ENCODE data around the gene FOXRED2. TPM values are rescaled to one million over a fixed set of nuclear protein-coding genes. Genes with fewer than 3 reads are reported as not detected.
A peak's percentile ranks its signal among the peaks of the same experiment; 100 is the strongest.

FOXRED2 gene
- total and polyA plus RNA-seq, 2 of the 4 experiments (the other 2 are of a cell fraction) = 1.6 to 4.0 TPM

- peak overlapping the region; percentile 92 for H3K23ac ChIP-seq (ENCODE audit: low read depth, low read length)
- no peaks in the 10 kb centered on the region for H3K9me3 ChIP-seq (ENCODE audit: control insufficient read depth, insufficient read depth, low read length)
- H2BK5ac ChIP-seq (ENCODE audit: low read depth, low read length, poor library complexity, severe bottlenecking) = peak overlapping the region; percentile 99
- H3K9me1 ChIP-seq (ENCODE audit: insufficient read depth, low read length) = peaks cover 39% of the 10 kb centered on the region
- H4K91ac ChIP-seq (ENCODE audit: insufficient read depth, low read depth, low read length) = peak overlapping the region; percentile 100
- intact Hi-C loops (cut with micrococcal nuclease) = loop anchor here (1.0 to 5.0 kb wide), 4 partner anchors 48 to 136 kb away; no protein-coding TSS in a partner anchor
- peaks cover 50% of the 10 kb centered on the region for H3K4me1 ChIP-seq (ENCODE audit: control insufficient read depth, insufficient read depth, low read length)
- peak overlapping the region; percentile 98 for H2BK15ac ChIP-seq (ENCODE audit: low read depth, low read length)
- in situ Hi-C loops (cut with MboI; ENCODE audit: low sequenced_read_pairs) = loop anchor here (5.0 kb wide), 1 partner anchor 83 kb away; no protein-coding TSS in a partner anchor
- peaks cover 11% of the 10 kb centered on the region for H4K20me1 ChIP-seq (ENCODE audit: insufficient read depth, low read length)
- peak; percentile 93 for DNase-seq
- H3K56ac ChIP-seq (ENCODE audit: extremely low read depth, insufficient read depth, low read length) = peak overlapping the region; percentile 93
- H2BK120ac ChIP-seq (ENCODE audit: low read depth, low read length) = peak overlapping the region; percentile 99
- CTCF ChIA-PET = no interaction called here
- TF ChIP-seq CHD1 (IDR thresholded peaks at IDR 0.05; ENCODE audit: low read depth, low read length) (no peak), CEBPB (IDR thresholded peaks at IDR 0.05; ENCODE audit: low read depth, low read length) (peak; percentile 55), BHLHE40 (IDR thresholded peaks at IDR 0.05; ENCODE audit: low read depth, low read length) (peak; percentile 70), FOS (IDR thresholded peaks at IDR 0.05; ENCODE audit: low read depth, low read length) (peak; percentile 77), MXI1 (IDR thresholded peaks at IDR 0.05; ENCODE audit: borderline replicate concordance, low read depth, low read length) (no peak), POLR2A (IDR thresholded peaks at IDR 0.05; ENCODE audit: low read depth, low read length) (peak; percentile 29; the same call in 1 of the 2 replicates), MAZ (IDR thresholded peaks at IDR 0.05; ENCODE audit: borderline replicate concordance, low read depth, low read length) (peak; percentile 71; the same call in 1 of the 2 replicates), MAFK (IDR thresholded peaks at IDR 0.05; ENCODE audit: low read depth, low read length) (0 out of 2 replicates have a peak, but pooled peaks have one; percentile 8), NFE2L2 (IDR thresholded peaks at IDR 0.05; ENCODE audit: low read depth, low read length) (0 out of 2 replicates have a peak, but pooled peaks have one; percentile 4), RCOR1 (IDR thresholded peaks at IDR 0.05; ENCODE audit: insufficient replicate concordance, low read length) (peak; percentile 44)
- TF ChIP-seq, protein P1, sequence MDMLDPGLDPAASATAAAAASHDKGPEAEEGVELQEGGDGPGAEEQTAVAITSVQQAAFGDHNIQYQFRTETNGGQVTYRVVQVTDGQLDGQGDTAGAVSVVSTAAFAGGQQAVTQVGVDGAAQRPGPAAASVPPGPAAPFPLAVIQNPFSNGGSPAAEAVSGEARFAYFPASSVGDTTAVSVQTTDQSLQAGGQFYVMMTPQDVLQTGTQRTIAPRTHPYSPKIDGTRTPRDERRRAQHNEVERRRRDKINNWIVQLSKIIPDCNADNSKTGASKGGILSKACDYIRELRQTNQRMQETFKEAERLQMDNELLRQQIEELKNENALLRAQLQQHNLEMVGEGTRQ (IDR thresholded peaks at IDR 0.05; ENCODE audit: low read depth, low read length) = peak; percentile 79
- H2BK20ac ChIP-seq (ENCODE audit: low read depth, low read length) = peak overlapping the region; percentile 99
- POLR2A ChIA-PET (ENCODE audit: unreplicated experiment) = interaction anchor here (0.8 to 1.4 kb wide), 2 partner anchors 77 to 80 kb away, joined by 3 to 5 read pairs; partner anchors contain the start of gene MYH9
- H3K27me3 ChIP-seq (ENCODE audit: control insufficient read depth, insufficient read depth, low read length) = no peaks in the 10 kb centered on the region
- H3K18ac ChIP-seq (ENCODE audit: low read depth, low read length) = peak overlapping the region; percentile 94
- H2AK5ac ChIP-seq (ENCODE audit: low read depth, low read length) = peak overlapping the region; percentile 100
- no peak overlapping the region for H3K4me3 ChIP-seq (ENCODE audit: insufficient read depth, low read depth, low read length)
- H2AK9ac ChIP-seq (replicated peaks; ENCODE audit: low read depth, low read length, poor library complexity) = peak overlapping the region; percentile 97
- H3K79me1 ChIP-seq (ENCODE audit: low read depth in 1 of 2, low read length in 2 of 2) = peaks cover 21 to 83% of the 10 kb centered on the region in 2 experiments; a peak in 3 of 4 replicates
- peak overlapping the region; percentile 19; the same call in 1 of the 2 replicates for H3K4me2 ChIP-seq (ENCODE audit: low read depth, low read length)
- dilution Hi-C loops (cut with HindIII; ENCODE audit: low sequenced_read_pairs, unreplicated experiment) = no loop called here
- peak overlapping the region; percentile 87 for H4K5ac ChIP-seq (ENCODE audit: low read depth, low read length)
- peak overlapping the region; percentile 48 for H2AFZ ChIP-seq (replicated peaks; ENCODE audit: low read length, poor library complexity)
- peak overlapping the region; percentile 99 for H3K14ac ChIP-seq (replicated peaks; ENCODE audit: low read depth, low read length)
- WGBS, 2 experiments (ENCODE audit: extremely low coverage in 2 of 2, insufficient read length in 1 of 2) = 43% methylated on average over 14 of the region's 25 CpGs; no CpG with 5 or more reads in 1 of the 2 experiments
- 0 out of 2 replicates have a peak, but pooled peaks cover 1% of the 10 kb centered on the region for H3K36me3 ChIP-seq (ENCODE audit: control insufficient read depth, insufficient read depth, low read length)
- peak overlapping the region; percentile 73 for H3K9ac ChIP-seq (ENCODE audit: low read depth, low read length)
- H3K27ac ChIP-seq (ENCODE audit: insufficient read depth, low read length) = peak overlapping the region; percentile 96
- H4K8ac ChIP-seq (ENCODE audit: low read depth in 2 of 2, low read length in 2 of 2) = peak overlapping the region; percentile 93 to 99
- no TSS peak for BruUV-seq (replicated peaks)
- peak; percentile 32 for ATAC-seq (ENCODE audit: low read depth)
- H3K4ac ChIP-seq (ENCODE audit: low read depth, low read length) = peak overlapping the region; percentile 99
These were observed 41.4 kb downstream of the FOXRED2 start for GRCh38 chr22:36465232-36466021.
